Ectodermal cell (in vitro differentiated cells): ENCODE data around the gene GPR45.

Experiments used
- H3K27ac ChIP-seq: 2 replicates; pipeline ENCODE4 v1.7.0; 2013; ENCODE audit warnings: mild to moderate bottlenecking, low read depth, low read length; ENCODE audit not compliant: insufficient read depth, poor library complexity, severe bottlenecking
- H3K27me3 ChIP-seq: 2 replicates; pipeline ENCODE4 v1.7.0; 2013; ENCODE audit warnings: mild to moderate bottlenecking, low read length; ENCODE audit not compliant: insufficient read depth, control insufficient read depth, poor library complexity, severe bottlenecking
- H3K36me3 ChIP-seq: one replicate; pipeline ENCODE4 v1.7.0; 2013; ENCODE audit warnings: low read length; ENCODE audit not compliant: control insufficient read depth, insufficient read depth
- H3K4me1 ChIP-seq: one replicate; pipeline ENCODE4 v1.7.0; 2013; ENCODE audit warnings: low read length; ENCODE audit not compliant: control insufficient read depth, insufficient read depth
- H3K4me3 ChIP-seq: 2 replicates; pipeline ENCODE4 v1.7.0; 2013; ENCODE audit warnings: low read depth, low read length, control low read depth; ENCODE audit not compliant: insufficient read depth
- H3K9me3 ChIP-seq: 2 replicates; pipeline ENCODE4 v1.7.0; 2013; ENCODE audit warnings: mild to moderate bottlenecking, low read length, moderate library complexity; ENCODE audit not compliant: control insufficient read depth
- WGBS, 2 experiments: methylation state at CpG; one replicate each; pipeline ENCODE4 v1.1.7; 2013; ENCODE audit warnings: missing lambda C conversion rate in 2 of 2; 5-methylcytosine and 5-hydroxymethylcytosine counted together

GPR45 gene

GRCh38 chr2:105271393-105272045 is 30.0 kb downstream of the GPR45 start:
- Histone ChIP-seq H3K4me1 (no peaks in the 10 kb centered on the region), H3K9me3 (no peaks in the 10 kb centered on the region), H3K27ac (no peak overlapping the region), H3K27me3 (no peaks in the 10 kb centered on the region), H3K4me3 (no peak overlapping the region), H3K36me3 (peaks cover 15% of the 10 kb centered on the region)
- 92 to 95% methylated on average over 14 of the region's 14 CpGs for WGBS, 2 experiments

GRCh38 chr2:105272176-105272575 is 30.6 kb downstream of the GPR45 start:
- 90 to 93% methylated on average over 9 of the region's 9 CpGs for WGBS, 2 experiments
- H3K36me3 ChIP-seq: peaks cover 9% of the 10 kb centered on the region
- H3K9me3 ChIP-seq: no peaks in the 10 kb centered on the region

GRCh38 chr2:105274046-105274445 is 32.5 kb downstream of the GPR45 start:
- peaks cover 6% of the 10 kb centered on the region for H3K36me3 ChIP-seq

More at GRCh38 chr2:105272176-105272575, 30.6 kb downstream of the GPR45 start:
- H3K27me3 ChIP-seq: no peaks in the 10 kb centered on the region
- no peak overlapping the region for H3K4me3 ChIP-seq
- H3K4me1 ChIP-seq: no peaks in the 10 kb centered on the region
- no peak overlapping the region for H3K27ac ChIP-seq

GRCh38 chr2:105278654-105279053 is 37.1 kb downstream of the GPR45 start:
- 80 to 82% methylated on average over 5 of the region's 5 CpGs for WGBS, 2 experiments
- H3K4me1 ChIP-seq: no peaks in the 10 kb centered on the region
- no peaks in the 10 kb centered on the region for H3K9me3 ChIP-seq
- no peak overlapping the region for H3K27ac ChIP-seq
- H3K27me3 ChIP-seq: no peaks in the 10 kb centered on the region
- H3K4me3 ChIP-seq: no peak overlapping the region
- H3K36me3 ChIP-seq: no peaks in the 10 kb centered on the region

More at GRCh38 chr2:105274046-105274445, 32.5 kb downstream of the GPR45 start:
- H3K9me3 ChIP-seq: no peaks in the 10 kb centered on the region
- 95 to 100% methylated on average over 1 to 4 of the region's 4 CpGs for WGBS, 2 experiments
- no peak overlapping the region for H3K27ac ChIP-seq
- no peaks in the 10 kb centered on the region for H3K27me3 ChIP-seq
- no peaks in the 10 kb centered on the region for H3K4me1 ChIP-seq
- H3K4me3 ChIP-seq: no peak overlapping the region

- no peak overlapping the region for H3K27ac ChIP-seq
- H3K9me3 ChIP-seq: no peaks in the 10 kb centered on the region
- no peaks in the 10 kb centered on the region for H3K36me3 ChIP-seq
- no peaks in the 10 kb centered on the region for H3K27me3 ChIP-seq
- WGBS, 2 experiments: 92 to 97% methylated on average over 1 of the region's 1 CpG
- H3K4me1 ChIP-seq: no peaks in the 10 kb centered on the region
- no peak overlapping the region for H3K4me3 ChIP-seq
Observed at GRCh38 chr2:105279126-105279525, 37.6 kb downstream of the GPR45 start.

- no peaks in the 10 kb centered on the region for H3K36me3 ChIP-seq
- no peak overlapping the region for H3K4me3 ChIP-seq
- no peak overlapping the region for H3K27ac ChIP-seq
- H3K4me1 ChIP-seq: no peaks in the 10 kb centered on the region
- WGBS, 2 experiments: 97 to 98% methylated on average over 10 of the region's 10 CpGs
- H3K27me3 ChIP-seq: no peaks in the 10 kb centered on the region
- no peaks in the 10 kb centered on the region for H3K9me3 ChIP-seq
Observed at GRCh38 chr2:105280281-105280680, 38.7 kb downstream of the GPR45 start.

GRCh38 chr2:105283532-105283931 is 42.0 kb downstream of the GPR45 start:
- Histone ChIP-seq H3K27me3 (no peaks in the 10 kb centered on the region), H3K4me3 (no peak overlapping the region), H3K27ac (no peak overlapping the region), H3K36me3 (no peaks in the 10 kb centered on the region), H3K4me1 (no peaks in the 10 kb centered on the region), H3K9me3 (no peaks in the 10 kb centered on the region)
- 92% methylated on average over 3 to 4 of the region's 4 CpGs for WGBS, 2 experiments

GRCh38 chr2:105287692-105288091 is 46.1 kb downstream of the GPR45 start:
- no peaks in the 10 kb centered on the region for H3K4me1 ChIP-seq
- H3K4me3 ChIP-seq: no peak overlapping the region
- no peaks in the 10 kb centered on the region for H3K27me3 ChIP-seq
- H3K9me3 ChIP-seq: no peaks in the 10 kb centered on the region
- WGBS, 2 experiments: 61 to 66% methylated on average over 5 of the region's 5 CpGs
- no peaks in the 10 kb centered on the region for H3K36me3 ChIP-seq
- H3K27ac ChIP-seq: no peak overlapping the region

GRCh38 chr2:105288133-105288532 is 46.6 kb downstream of the GPR45 start:
- H3K36me3 ChIP-seq: no peaks in the 10 kb centered on the region
- H3K4me1 ChIP-seq: no peaks in the 10 kb centered on the region
- H3K9me3 ChIP-seq: no peaks in the 10 kb centered on the region
- WGBS, 2 experiments: 92 to 93% methylated on average over 7 of the region's 7 CpGs
- no peak overlapping the region for H3K4me3 ChIP-seq
- H3K27me3 ChIP-seq: no peaks in the 10 kb centered on the region
- no peak overlapping the region for H3K27ac ChIP-seq

GRCh38 chr2:105290981-105291660 is 49.6 kb downstream of the GPR45 start:
- no peaks in the 10 kb centered on the region for H3K36me3 ChIP-seq
- 95% methylated on average over 6 of the region's 6 CpGs for WGBS, 2 experiments
- H3K27me3 ChIP-seq: no peaks in the 10 kb centered on the region
- H3K27ac ChIP-seq: no peak overlapping the region
- H3K4me3 ChIP-seq: no peak overlapping the region
- no peaks in the 10 kb centered on the region for H3K9me3 ChIP-seq
- no peaks in the 10 kb centered on the region for H3K4me1 ChIP-seq
